Uterus (tissue), 2 donors: ENCODE results near the gene CLEC2D.

Source experiments
- CTCF ChIP-seq, 4 experiments: fragments of 200-600 bp in 2 of 4; fragments of 450-650 bp in 2 of 4; sonication (generic) in 2 of 4; IDR thresholded peaks; one replicate each; pipeline ENCODE4 v1.5.1; 2016 to 2019; ENCODE audit warnings: antibody characterized with exemption in 4 of 4, mild to moderate bottlenecking in 2 of 4, moderate library complexity in 1 of 4
- POLR2A ChIP-seq, 2 donors: fragments of 450-650 bp; IDR thresholded peaks; one replicate each; pipeline ENCODE4 v1.6.1; 2016; ENCODE audit warnings: antibody characterized with exemption in 2 of 2, mild to moderate bottlenecking in 1 of 2, moderate library complexity in 1 of 2

DNA sequence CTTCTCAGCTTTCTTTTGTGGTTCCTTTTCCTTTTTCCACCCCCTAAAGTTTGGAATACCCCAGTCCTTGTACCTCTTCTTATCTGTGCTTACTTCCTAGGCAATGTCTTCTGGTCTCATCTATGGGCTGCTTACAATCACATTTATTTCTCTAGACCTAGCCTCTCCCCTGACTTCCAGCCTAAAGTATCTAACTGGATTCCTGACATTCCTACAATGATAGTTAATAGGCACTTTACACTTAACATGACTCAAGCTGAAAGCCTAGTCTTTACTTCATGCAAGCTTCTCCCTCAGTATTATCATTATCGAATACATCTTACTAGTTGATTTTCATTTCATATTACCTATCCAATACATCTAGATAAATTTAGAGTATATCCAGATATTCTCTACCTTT lies 42.2 kb downstream of the CLEC2D start:
- TF ChIP-seq CTCF (IDR thresholded peaks at IDR 0.05) (no peak), POLR2A (IDR thresholded peaks at IDR 0.05) (no peak)
